Body of pancreas (tissue), 4 donors: Measurements from ENCODE around the gene CD320. TPM values are rescaled to one million over a fixed set of nuclear protein-coding genes. Genes with fewer than 3 reads are reported as not detected.

Source experiments
- ATAC-seq: fragments of 150-250 bp; one replicate; pipeline ENCODE4 v1.9.1; 2016
- DNase-seq, 4 donors: peaks; one replicate each; pipeline ENCODE4 v3.0.0-alpha.2; 2019
- H3K27ac ChIP-seq, 4 donors: fragments of 200-600 bp; sonication (generic); 1 replicate in 3 of 4; 2 replicates in 1 of 4; pipeline versions ENCODE4 v1.5.1 to v1.6.1; 2016 to 2019; ENCODE audit warnings: mild to moderate bottlenecking in 1 of 4, mixed read lengths in 1 of 4, moderate library complexity in 1 of 4
- H3K27me3 ChIP-seq, 2 donors: fragments of 200-600 bp; sonication (generic); one replicate each; pipeline ENCODE4 v1.6.0; 2016; ENCODE audit warnings: mild to moderate bottlenecking in 1 of 2
- H3K36me3 ChIP-seq, 2 donors: fragments of 200-600 bp; sonication (generic); replicated peaks in 1 of 2; 2 replicates each; pipeline ENCODE4 v1.5.1; 2016; ENCODE audit warnings: low read depth in 2 of 2; ENCODE audit not compliant: insufficient read depth in 1 of 2
- H3K4me1 ChIP-seq: fragments of 200-600 bp; sonication (generic); one replicate; pipeline ENCODE4 v1.6.0; 2016
- H3K4me3 ChIP-seq, 2 donors: fragments of 200-600 bp; sonication (generic); 1 replicate in 1 of 2; 2 replicates in 1 of 2; pipeline ENCODE4 v1.5.1; 2016 to 2019
- H3K9me3 ChIP-seq, 3 donors: fragments of 200-600 bp; sonication (generic); 1 replicate in 2 of 3; 2 replicates in 1 of 3; pipeline ENCODE4 v1.5.1; 2016
- POLR2A ChIP-seq, 3 donors: fragments of 450-650 bp; IDR thresholded peaks; one replicate each; pipeline ENCODE4 v1.6.1; 2016; ENCODE audit warnings: antibody characterized with exemption in 3 of 3, mild to moderate bottlenecking in 2 of 3
- WGBS, 2 donors: methylation state at CpG; one replicate each; pipeline ENCODE4 v1.1.5; 2017; 5-methylcytosine and 5-hydroxymethylcytosine counted together
- intact Hi-C: fragments of 100-400 bp; cut with DNase I; formaldehyde crosslinking; loops from one replicate; pipeline ENCODE4 v1.15.1; 2023
- total RNA-seq, 2 donors: library from RNA; depleted of rRNA; stranded (reverse); fragments of >200 nt; gene quantifications; one replicate each; pipeline ENCODE4 v1.1.0, GENCODE V29; 2016
- TF ChIP-seq, protein P1 (sequence below), 7 experiments: fragments of 450-650 bp in 4 of 7; fragments of 200-600 bp in 3 of 7; sonication (generic) in 3 of 7; IDR thresholded peaks; one replicate each; pipeline ENCODE4 v1.5.1; 2016 to 2019; ENCODE audit warnings: antibody characterized with exemption in 7 of 7

Gene CD320
- total RNA-seq, 2 donors from 2014 or later, result 34.0 to 41.2 TPM

DNA sequence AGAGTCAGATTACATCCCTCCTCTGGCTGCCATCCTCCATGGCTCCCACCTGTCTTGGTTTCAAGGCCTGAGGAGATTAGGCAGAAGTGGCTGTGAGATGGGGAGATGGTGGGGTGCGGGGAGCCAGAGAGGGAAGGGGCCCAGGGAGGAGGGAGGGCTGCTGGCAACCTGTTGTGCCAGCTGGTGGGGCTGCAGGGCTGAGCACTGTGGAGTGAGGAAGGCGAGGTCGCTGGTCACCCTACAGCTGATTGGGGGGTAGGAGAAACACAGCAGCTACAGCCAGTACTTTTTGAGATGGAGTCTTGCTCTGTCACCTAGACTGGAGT, 48.3 kb downstream of the CD320 start:
- no peak for TF ChIP-seq POLR2A (IDR thresholded peaks at IDR 0.05)
- TF ChIP-seq, protein P1, sequence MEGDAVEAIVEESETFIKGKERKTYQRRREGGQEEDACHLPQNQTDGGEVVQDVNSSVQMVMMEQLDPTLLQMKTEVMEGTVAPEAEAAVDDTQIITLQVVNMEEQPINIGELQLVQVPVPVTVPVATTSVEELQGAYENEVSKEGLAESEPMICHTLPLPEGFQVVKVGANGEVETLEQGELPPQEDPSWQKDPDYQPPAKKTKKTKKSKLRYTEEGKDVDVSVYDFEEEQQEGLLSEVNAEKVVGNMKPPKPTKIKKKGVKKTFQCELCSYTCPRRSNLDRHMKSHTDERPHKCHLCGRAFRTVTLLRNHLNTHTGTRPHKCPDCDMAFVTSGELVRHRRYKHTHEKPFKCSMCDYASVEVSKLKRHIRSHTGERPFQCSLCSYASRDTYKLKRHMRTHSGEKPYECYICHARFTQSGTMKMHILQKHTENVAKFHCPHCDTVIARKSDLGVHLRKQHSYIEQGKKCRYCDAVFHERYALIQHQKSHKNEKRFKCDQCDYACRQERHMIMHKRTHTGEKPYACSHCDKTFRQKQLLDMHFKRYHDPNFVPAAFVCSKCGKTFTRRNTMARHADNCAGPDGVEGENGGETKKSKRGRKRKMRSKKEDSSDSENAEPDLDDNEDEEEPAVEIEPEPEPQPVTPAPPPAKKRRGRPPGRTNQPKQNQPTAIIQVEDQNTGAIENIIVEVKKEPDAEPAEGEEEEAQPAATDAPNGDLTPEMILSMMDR (IDR thresholded peaks at IDR 0.05), result no peak
- H3K9me3 ChIP-seq, result no peaks in the 10 kb centered on the region
- WGBS, 2 donors, result 87 to 91% methylated on average over 3 of the region's 3 CpGs
- no peak overlapping the region for H3K27ac ChIP-seq
- peaks cover 0 to 25% of the 10 kb centered on the region in 2 donors for H3K36me3 ChIP-seq
- no peaks in the 10 kb centered on the region for H3K4me1 ChIP-seq
- intact Hi-C loops, result no loop called here
- no peaks in the 10 kb centered on the region for H3K27me3 ChIP-seq
- no peak for ATAC-seq
- no peak overlapping the region for H3K4me3 ChIP-seq
- DNase-seq, result peak in 3 of 4 donors; percentile 1 to 8 (median 2)

DNA sequence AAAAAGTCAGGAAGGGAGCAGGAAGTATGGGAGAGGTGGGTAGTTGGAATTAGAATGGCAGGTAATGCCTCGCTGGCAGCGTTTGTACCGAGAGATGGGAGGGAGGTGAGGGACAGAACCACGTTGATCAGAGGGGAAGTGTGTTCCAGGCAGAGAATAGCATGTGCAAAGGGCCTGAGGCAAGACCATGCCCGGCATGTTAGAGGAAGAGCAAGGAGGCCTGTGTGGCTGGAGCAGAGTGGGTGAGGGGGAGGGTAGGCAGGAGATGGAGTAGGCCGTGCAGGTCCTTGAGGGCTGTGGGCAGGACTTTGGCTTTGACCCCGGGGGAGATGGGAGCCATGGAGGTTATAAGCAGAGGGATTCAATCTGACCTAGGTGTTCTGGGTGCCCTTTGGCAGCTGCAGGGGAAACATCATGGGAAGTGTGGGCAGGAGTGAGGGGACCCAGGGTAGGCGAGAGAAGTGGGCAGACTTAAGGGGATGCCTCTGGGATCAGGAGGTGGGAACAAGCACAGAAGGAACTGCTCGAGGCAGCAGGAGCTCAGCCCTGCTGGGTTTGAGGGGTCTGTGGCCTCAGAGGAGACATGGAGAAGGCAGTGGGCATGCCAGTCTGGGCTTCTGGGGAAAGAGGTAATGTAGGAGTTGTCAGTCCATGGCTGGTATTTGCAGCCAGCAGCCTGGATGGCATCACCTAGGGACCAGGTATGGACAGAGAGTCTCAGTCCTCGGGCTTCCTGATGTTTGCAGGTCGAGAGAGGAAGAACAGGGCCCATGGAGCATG, 48.8 kb downstream of the CD320 start:
- intact Hi-C loops, result no loop called here

DNA sequence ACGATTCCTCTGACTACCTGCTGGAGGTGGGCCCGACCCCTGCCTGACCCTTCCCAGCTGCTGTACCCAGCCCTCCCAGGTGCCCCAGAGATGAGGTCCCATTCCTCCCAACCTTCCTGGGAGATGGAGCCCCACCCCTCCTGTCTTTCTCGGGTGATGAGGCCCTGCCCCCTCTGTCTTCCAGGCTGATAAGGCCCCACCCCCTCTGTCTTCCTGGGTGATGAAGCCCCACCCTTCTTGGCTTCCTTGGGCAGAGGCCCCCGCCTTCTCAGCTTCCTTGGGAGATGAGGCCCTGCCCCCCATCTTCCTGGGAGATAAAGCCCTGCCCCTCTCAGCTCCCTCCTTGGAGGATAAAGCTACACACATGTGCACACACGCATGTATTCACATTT, 51.1 kb downstream of the CD320 start:
- H3K27ac ChIP-seq, result no peak overlapping the region
- intact Hi-C loops, result no loop called here
- H3K27me3 ChIP-seq, result no peaks in the 10 kb centered on the region
- no peak for ATAC-seq
- no peak for DNase-seq
- H3K4me3 ChIP-seq, result no peak overlapping the region
- H3K9me3 ChIP-seq, result no peaks in the 10 kb centered on the region
- H3K4me1 ChIP-seq, result no peaks in the 10 kb centered on the region
- WGBS, 2 donors, result 72 to 81% methylated on average over 5 of the region's 5 CpGs
- TF ChIP-seq, protein P1 (IDR thresholded peaks at IDR 0.05), result no peak
- no peak for TF ChIP-seq POLR2A (IDR thresholded peaks at IDR 0.05)
- H3K36me3 ChIP-seq, result peaks cover 0 to 25% of the 10 kb centered on the region in 2 donors

More for the DNA sequence above, 48.8 kb downstream of the CD320 start:
- DNase-seq (peak in 3 of 4 donors; percentile 1 to 6 (median 2)), ATAC-seq (no peak)
- Histone ChIP-seq H3K27ac (no peak overlapping the region), H3K36me3 (peaks cover 0 to 25% of the 10 kb centered on the region in 2 donors), H3K4me3 (no peak overlapping the region), H3K9me3 (no peaks in the 10 kb centered on the region), H3K4me1 (no peaks in the 10 kb centered on the region), H3K27me3 (no peaks in the 10 kb centered on the region)
- 85 to 86% methylated on average over 9 to 11 of the region's 11 CpGs for WGBS, 2 donors
- no peak for TF ChIP-seq POLR2A (IDR thresholded peaks at IDR 0.05)
- TF ChIP-seq, protein P1 (IDR thresholded peaks at IDR 0.05), result no peak

DNA sequence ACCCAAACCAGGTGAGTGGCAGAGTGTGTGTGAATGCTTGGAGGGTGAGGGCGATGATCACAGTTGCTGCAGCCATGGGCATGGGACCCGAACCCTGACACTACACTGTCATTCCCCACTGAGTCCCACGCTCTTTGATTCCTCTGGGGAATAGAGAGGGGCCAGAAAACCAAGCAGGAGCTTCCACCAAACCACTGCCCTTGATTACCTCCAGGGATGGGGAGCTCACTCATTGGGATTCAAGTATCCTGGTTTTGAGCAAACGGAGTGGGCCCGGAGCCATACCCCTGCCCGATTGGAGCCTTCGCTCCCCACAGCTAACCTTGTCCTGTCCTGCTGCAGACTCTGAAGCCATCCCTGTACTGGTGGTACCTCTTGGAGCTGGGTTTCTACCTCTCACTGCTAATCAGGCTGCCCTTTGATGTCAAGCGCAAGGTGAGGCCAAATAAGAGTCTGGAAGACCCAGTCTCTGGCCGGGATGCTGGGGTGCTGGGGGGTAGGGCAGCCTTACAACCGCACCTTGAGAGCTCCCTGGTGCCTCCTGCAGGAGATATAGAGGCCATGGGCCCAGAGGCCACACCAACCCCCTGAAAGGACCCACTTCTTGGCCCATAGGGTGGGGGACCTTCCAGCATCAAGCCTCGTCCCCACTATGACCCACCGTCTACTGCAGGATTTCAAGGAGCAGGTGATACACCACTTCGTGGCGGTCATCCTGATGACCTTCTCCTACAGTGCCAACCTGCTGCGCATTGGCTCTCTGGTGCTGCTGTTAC, 51.7 kb downstream of the CD320 start:
- H3K4me3 ChIP-seq, result no peak overlapping the region
- peaks cover 0 to 21% of the 10 kb centered on the region in 2 donors for H3K36me3 ChIP-seq
- ATAC-seq, result no peak
- no peak for DNase-seq
- no peak for TF ChIP-seq POLR2A (IDR thresholded peaks at IDR 0.05)
- TF ChIP-seq, protein P1 (IDR thresholded peaks at IDR 0.05), result no peak
- H3K4me1 ChIP-seq, result peaks cover 4% of the 10 kb centered on the region
- H3K9me3 ChIP-seq, result no peaks in the 10 kb centered on the region
- WGBS, 2 donors, result 89 to 94% methylated on average over 13 to 14 of the region's 15 CpGs
- H3K27me3 ChIP-seq, result no peaks in the 10 kb centered on the region
- no peak overlapping the region for H3K27ac ChIP-seq
- intact Hi-C loops, result no loop called here
